ENCODE results near the gene RNF8.

- TF ChIP-seq, protein P1, sequence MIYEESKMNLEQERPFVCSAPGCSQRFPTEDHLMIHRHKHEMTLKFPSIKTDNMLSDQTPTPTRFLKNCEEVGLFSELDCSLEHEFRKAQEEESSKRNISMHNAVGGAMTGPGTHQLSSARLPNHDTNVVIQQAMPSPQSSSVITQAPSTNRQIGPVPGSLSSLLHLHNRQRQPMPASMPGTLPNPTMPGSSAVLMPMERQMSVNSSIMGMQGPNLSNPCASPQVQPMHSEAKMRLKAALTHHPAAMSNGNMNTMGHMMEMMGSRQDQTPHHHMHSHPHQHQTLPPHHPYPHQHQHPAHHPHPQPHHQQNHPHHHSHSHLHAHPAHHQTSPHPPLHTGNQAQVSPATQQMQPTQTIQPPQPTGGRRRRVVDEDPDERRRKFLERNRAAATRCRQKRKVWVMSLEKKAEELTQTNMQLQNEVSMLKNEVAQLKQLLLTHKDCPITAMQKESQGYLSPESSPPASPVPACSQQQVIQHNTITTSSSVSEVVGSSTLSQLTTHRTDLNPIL (CRISPR knock-in tag; IDR thresholded peaks at IDR 0.05; ENCODE audit: low read depth): no peak
- TF ChIP-seq TCF4 (CRISPR knock-in tag; IDR thresholded peaks at IDR 0.05; ENCODE audit: borderline replicate concordance) (no peak), TOX (CRISPR knock-in tag; IDR thresholded peaks at IDR 0.05; ENCODE audit: borderline replicate concordance) (no peak), ZFP30 (CRISPR knock-in tag; IDR thresholded peaks at IDR 0.05) (no peak), ZNF70 (CRISPR knock-in tag; IDR thresholded peaks at IDR 0.05) (no peak), ISL1 (CRISPR knock-in tag; IDR thresholded peaks at IDR 0.05) (no peak), CSRNP3 (CRISPR knock-in tag; IDR thresholded peaks at IDR 0.05) (no peak), TSHZ2 (CRISPR knock-in tag; IDR thresholded peaks at IDR 0.05) (no peak)
- TF ChIP-seq, protein P2, sequence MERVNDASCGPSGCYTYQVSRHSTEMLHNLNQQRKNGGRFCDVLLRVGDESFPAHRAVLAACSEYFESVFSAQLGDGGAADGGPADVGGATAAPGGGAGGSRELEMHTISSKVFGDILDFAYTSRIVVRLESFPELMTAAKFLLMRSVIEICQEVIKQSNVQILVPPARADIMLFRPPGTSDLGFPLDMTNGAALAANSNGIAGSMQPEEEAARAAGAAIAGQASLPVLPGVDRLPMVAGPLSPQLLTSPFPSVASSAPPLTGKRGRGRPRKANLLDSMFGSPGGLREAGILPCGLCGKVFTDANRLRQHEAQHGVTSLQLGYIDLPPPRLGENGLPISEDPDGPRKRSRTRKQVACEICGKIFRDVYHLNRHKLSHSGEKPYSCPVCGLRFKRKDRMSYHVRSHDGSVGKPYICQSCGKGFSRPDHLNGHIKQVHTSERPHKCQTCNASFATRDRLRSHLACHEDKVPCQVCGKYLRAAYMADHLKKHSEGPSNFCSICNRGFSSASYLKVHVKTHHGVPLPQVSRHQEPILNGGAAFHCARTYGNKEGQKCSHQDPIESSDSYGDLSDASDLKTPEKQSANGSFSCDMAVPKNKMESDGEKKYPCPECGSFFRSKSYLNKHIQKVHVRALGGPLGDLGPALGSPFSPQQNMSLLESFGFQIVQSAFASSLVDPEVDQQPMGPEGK (CRISPR knock-in tag; IDR thresholded peaks at IDR 0.05; ENCODE audit: borderline replicate concordance): no peak
These were observed 15.8 kb downstream of the RNF8 start for GRCh38 chr6:37369321-37370201.
